Progenitor cell of endocrine pancreas (in vitro differentiated cells): ENCODE results near the gene CTU2. TPM values are rescaled to one million over a fixed set of nuclear protein-coding genes. Genes with fewer than 3 reads are reported as not detected.

Source experiments
- DNase-seq: peaks from one replicate; pipeline ENCODE4 v3.0.0; 2021; ENCODE audit warnings: low spot score; ENCODE audit not compliant: unreplicated experiment
- H3K27ac Mint-ChIP-seq: 2 replicates; pipeline ENCODE4 v1.8.0; 2021; ENCODE audit warnings: mild to moderate bottlenecking, moderate library complexity, mixed read lengths
- H3K27me3 Mint-ChIP-seq: 2 replicates; pipeline ENCODE4 v1.8.0; 2021; ENCODE audit warnings: mixed read lengths
- H3K36me3 Mint-ChIP-seq: 2 replicates; pipeline ENCODE4 v1.8.0; 2022; ENCODE audit warnings: mixed read lengths; ENCODE audit not compliant: insufficient read depth
- H3K4me1 Mint-ChIP-seq: 2 replicates; pipeline ENCODE4 v1.8.0; 2021; ENCODE audit warnings: low read depth, mixed read lengths
- H3K4me3 Mint-ChIP-seq: 2 replicates; pipeline ENCODE4 v1.8.0; 2021; ENCODE audit warnings: low read depth, mild to moderate bottlenecking, moderate library complexity, mixed read lengths
- H3K9me3 Mint-ChIP-seq: 2 replicates; pipeline ENCODE4 v1.8.0; 2021; ENCODE audit warnings: low read depth, mixed read lengths
- total RNA-seq: library from RNA; stranded (reverse); gene quantifications from 2 replicates; pipeline ENCODE4 v1.2.1, GENCODE V29; 2021
- TF ChIP-seq, protein P1 (sequence below): fragments of 200-600 bp; sonication (generic); IDR thresholded peaks from one replicate; pipeline ENCODE4 v1.5.0; 2021; ENCODE audit warnings: antibody characterized with exemption, mild to moderate bottlenecking; ENCODE audit not compliant: unreplicated experiment

The CTU2 gene
- total RNA-seq, 1 donor from 2014 or later, result 17.2 TPM

GRCh38 chr16:88726981-88727380 is 20.7 kb downstream of the CTU2 start:
- no peaks in the 10 kb centered on the region for H3K36me3 Mint-ChIP-seq
- no peaks in the 10 kb centered on the region for H3K4me1 Mint-ChIP-seq
- no peak overlapping the region for H3K27ac Mint-ChIP-seq
- no peak for DNase-seq
- TF ChIP-seq, protein P1, sequence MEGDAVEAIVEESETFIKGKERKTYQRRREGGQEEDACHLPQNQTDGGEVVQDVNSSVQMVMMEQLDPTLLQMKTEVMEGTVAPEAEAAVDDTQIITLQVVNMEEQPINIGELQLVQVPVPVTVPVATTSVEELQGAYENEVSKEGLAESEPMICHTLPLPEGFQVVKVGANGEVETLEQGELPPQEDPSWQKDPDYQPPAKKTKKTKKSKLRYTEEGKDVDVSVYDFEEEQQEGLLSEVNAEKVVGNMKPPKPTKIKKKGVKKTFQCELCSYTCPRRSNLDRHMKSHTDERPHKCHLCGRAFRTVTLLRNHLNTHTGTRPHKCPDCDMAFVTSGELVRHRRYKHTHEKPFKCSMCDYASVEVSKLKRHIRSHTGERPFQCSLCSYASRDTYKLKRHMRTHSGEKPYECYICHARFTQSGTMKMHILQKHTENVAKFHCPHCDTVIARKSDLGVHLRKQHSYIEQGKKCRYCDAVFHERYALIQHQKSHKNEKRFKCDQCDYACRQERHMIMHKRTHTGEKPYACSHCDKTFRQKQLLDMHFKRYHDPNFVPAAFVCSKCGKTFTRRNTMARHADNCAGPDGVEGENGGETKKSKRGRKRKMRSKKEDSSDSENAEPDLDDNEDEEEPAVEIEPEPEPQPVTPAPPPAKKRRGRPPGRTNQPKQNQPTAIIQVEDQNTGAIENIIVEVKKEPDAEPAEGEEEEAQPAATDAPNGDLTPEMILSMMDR, result no peak
- no peak overlapping the region for H3K4me3 Mint-ChIP-seq
- no peaks in the 10 kb centered on the region for H3K9me3 Mint-ChIP-seq
- no peaks in the 10 kb centered on the region for H3K27me3 Mint-ChIP-seq

DNA sequence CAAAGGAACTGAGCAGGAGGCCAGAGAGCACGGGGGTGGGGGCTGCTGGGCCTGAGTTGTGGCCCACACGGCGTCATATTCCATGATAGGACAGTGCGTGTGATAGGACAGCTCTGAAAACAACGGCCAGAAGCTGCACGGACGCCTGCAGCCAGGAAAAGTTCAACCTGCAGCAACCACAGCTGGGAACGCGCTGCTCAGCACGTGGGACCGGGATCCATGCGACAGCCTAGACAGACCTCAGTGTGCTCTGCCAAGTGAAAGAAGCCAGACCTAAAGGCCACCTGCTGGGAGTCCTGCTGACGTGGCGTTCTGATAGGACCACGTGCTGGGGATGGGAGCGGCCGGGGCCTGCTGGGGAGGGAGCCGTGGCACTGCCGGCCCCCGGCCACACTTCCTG is 21.6 kb downstream of the CTU2 start:
- H3K27me3 Mint-ChIP-seq, result no peaks in the 10 kb centered on the region
- H3K4me3 Mint-ChIP-seq, result no peak overlapping the region
- no peaks in the 10 kb centered on the region for H3K4me1 Mint-ChIP-seq
- DNase-seq, result no peak
- H3K27ac Mint-ChIP-seq, result no peak overlapping the region
- TF ChIP-seq, protein P1, result no peak
- no peaks in the 10 kb centered on the region for H3K36me3 Mint-ChIP-seq
- H3K9me3 Mint-ChIP-seq, result no peaks in the 10 kb centered on the region

- H3K36me3 Mint-ChIP-seq, result no peaks in the 10 kb centered on the region
- no peaks in the 10 kb centered on the region for H3K4me1 Mint-ChIP-seq
- no peaks in the 10 kb centered on the region for H3K9me3 Mint-ChIP-seq
- TF ChIP-seq, protein P1, result no peak
- no peak overlapping the region for H3K4me3 Mint-ChIP-seq
- H3K27me3 Mint-ChIP-seq, result no peaks in the 10 kb centered on the region
- no peak overlapping the region for H3K27ac Mint-ChIP-seq
- no peak for DNase-seq
Measured at GRCh38 chr16:88730632-88731607, 24.6 kb downstream of the CTU2 start.

DNA sequence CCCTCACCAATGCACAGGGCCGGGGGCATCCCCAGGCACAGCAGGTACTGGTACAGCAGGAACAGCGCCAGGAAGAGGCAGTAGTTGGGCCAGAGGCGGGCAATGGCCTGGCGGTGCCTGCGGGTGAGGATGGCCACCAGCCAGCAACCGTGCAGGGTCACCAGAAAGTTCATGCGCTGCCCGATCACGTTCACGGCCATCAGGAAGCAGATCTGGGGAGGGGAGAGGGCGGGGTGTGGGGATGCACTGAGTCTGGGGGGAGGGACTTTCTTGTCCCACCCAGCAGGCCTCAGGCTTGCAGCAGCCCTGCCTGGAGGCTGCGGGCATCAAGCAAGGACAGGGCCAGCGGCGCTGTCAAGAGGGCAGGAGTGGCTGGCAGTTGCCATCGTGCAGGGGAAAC is 25.4 kb downstream of the CTU2 start:
- Mint-ChIP-seq H3K27ac (no peak overlapping the region), H3K9me3 (no peaks in the 10 kb centered on the region), H3K4me3 (no peak overlapping the region), H3K4me1 (no peaks in the 10 kb centered on the region), H3K36me3 (no peaks in the 10 kb centered on the region), H3K27me3 (no peaks in the 10 kb centered on the region)
- no peak for DNase-seq
- TF ChIP-seq, protein P1, result no peak

GRCh38 chr16:88732172-88732960 is 26.1 kb downstream of the CTU2 start:
- no peaks in the 10 kb centered on the region for H3K4me1 Mint-ChIP-seq
- no peak overlapping the region for H3K4me3 Mint-ChIP-seq
- no peak overlapping the region for H3K27ac Mint-ChIP-seq
- TF ChIP-seq, protein P1, result no peak
- no peaks in the 10 kb centered on the region for H3K36me3 Mint-ChIP-seq
- no peaks in the 10 kb centered on the region for H3K27me3 Mint-ChIP-seq
- H3K9me3 Mint-ChIP-seq, result no peaks in the 10 kb centered on the region
- DNase-seq, result no peak
